NCI-H774 (cell line): ENCODE measurements around the gene PLA2G6.

Experiments used
- DNase-seq: peaks from one replicate; lab custom pipeline; 2025; lab: John Stamatoyannopoulos, UW

Gene PLA2G6

GRCh38 chr22:38181453-38182200 lies at the start of gene PLA2G6:
Gene PLA2G6 (minus strand): TSS chr22:38181830. CDS start chr22:38169426, 12,404 bp downstream.
- peak; percentile 92 for DNase-seq

- DNase-seq, result no peak
Measured at GRCh38 chr22:38230916-38231315, 49.3 kb upstream of the PLA2G6 start.

DNA sequence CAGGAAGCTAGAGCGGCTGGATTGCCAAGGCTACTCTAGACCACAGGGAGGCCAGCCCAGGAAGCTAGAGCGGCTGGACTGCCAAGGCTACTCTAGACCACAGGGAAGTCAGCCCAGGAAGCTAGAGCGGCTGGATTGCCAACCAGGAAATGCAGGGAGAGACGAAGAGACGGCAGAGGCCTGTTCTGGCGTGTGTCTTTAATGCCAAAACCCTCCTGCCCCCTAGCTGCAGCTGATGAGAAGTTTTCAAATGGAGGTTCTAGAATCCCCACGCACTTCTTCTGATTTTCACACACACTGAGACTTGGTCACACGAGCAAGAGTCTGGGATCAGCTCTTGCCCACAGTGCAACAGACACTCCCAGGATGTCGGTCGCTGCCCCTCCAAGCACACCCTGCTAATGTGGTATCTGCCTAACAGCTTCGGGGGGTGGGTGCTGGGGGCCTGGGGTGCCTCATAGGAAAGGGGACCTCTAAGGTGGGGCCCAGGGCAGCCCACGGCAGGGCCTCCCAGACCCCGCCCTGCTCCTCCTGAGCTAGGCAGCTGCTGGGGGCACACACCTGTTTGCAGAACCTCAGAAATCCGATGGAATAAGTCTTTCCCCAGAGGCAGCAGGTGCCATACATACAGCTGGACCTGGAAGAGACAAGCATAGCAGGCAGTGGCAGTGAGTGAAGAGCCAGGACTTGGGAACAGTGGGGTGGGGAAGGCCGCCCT lies 48.6 kb upstream of the PLA2G6 start:
- DNase-seq, result no peak

GRCh38 chr22:38228873-38229740 lies 47.5 kb upstream of the PLA2G6 start:
- no peak for DNase-seq

DNA sequence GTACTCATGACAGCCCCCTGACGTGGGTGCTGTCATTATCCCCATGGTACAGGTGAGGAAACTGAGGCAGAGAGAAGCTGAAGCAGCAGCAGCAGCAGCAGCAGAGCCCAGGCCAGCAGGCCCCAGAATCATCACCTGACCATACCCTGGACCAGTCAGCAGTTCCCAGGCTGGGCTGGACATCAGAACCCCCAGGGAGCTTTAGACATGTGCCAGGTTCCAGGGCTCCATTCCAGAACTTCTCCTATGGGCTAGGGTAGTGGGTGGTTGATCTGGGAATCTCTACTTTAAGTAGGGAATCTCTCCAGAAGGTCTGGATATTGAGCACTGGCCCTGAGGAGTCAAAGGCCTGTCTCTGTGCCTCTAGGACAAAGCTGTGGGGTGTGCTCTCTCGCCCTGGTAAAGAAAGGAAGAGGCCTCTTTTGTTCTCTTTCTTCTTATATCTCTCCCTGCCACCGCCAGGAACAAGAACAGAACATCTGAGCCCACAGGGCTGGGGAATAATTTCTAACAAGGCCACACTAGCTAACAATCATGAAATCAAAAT lies 46.8 kb upstream of the PLA2G6 start:
- DNase-seq, result no peak

GRCh38 chr22:38226853-38227649 lies 45.4 kb upstream of the PLA2G6 start:
- no peak for DNase-seq

GRCh38 chr22:38223289-38223960 lies 41.8 kb upstream of the PLA2G6 start:
- DNase-seq, result no peak

- no peak for DNase-seq
Measured at GRCh38 chr22:38222797-38223119, 41.1 kb upstream of the PLA2G6 start.

DNA sequence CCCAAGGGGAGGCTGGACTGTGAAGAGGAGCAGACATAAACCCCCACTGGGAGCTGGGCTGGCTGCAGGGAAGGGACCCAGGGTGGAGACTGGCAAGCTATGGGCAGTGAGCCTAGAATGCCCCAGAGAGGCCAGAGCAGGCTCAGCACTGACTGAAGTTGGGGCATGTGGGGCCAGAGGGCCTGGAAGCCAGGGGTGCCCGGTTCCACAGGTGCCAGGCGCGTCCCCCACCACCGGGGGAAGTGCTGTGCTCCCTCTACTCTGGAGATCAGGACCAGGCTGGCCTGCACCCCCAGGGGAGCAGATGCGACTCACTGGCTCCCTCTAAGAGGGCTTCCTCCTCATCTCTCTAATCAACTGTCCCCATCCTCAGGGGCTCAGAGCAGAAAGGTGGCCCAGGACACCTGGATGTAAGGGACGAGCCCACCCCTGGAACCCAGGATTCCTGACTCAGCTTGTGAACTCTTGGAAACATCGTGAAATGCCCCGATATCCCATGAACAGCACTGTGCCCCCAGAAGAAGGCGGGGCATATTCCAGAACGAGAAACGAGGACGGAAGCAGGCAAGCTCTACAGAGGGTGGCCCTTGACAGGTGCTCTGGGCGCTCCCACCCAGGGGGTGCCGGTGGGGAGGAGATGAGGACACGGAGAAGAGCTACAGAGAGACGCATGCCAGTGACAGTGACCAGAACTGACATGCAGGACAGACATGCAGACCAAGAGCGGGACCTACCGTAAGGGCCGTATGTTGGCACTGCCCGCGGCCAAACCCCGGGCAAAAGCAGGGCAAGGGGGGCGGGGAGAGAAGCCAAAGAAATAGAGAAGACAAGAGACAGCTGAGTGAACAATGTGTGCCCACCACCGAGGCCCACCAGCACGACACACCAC lies 40.5 kb upstream of the PLA2G6 start:
- DNase-seq, result no peak

DNA sequence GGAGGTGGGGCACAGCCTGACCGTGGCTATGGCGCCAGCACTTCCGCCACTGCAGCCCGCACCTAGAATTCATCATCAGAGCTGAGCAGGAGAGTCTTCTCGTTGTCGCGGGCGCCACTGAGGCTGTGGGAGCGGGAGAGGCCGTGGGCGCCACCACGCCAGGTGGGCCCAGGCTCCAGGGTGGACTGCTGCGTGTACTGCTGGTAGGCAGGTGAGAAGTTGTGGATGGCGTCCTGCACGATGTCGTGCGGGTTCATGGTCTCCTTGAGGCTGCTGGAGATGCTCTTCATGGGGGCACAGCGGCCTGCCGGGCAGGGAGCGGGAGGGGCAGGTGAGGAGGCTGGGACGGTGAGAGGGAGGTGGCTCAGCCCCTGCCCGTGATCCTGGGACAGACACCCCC lies 39.8 kb upstream of the PLA2G6 start:
- DNase-seq, result no peak

GRCh38 chr22:38220653-38221386 lies 39.2 kb upstream of the PLA2G6 start:
- DNase-seq, result no peak

DNA sequence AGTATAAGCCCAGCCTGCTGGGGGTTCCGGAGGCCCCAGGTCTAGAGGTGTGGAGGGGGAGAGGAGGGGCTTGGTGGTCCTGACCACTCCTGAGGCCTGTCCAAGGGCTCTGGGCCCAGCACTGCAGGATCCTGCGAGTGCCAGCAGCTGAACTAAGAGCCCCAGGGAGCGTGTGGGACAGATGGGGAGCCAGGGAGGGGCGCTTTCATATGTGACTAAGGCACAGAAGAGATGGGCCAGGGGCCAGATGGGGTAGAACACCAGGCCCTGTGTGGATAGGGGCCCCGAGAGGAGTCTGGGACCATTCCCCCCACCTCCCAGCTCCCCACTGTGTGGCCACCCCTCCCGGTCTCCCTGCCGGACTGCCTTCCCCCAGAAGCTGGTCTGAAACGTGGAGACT lies 38.5 kb upstream of the PLA2G6 start:
- DNase-seq, result no peak

DNA sequence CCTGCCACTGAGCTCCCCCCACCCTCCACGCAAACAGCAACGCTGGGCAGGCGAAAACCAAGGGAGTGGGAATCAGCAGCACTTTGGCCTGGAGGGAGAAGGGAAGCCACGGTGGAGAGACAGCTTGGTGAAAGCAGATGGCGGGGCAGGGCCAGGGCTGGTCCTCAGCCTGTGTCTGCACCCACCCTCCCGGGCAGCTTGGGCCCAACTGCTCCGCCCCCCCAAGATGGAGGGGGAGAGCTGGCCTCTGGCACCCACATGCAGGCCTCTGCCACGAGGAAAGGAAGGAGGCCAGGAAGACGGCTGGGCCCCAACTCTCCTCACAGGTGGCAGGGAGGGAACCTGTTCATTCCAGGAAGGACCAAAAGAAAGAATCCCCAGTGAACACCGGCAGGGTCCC lies 38.0 kb upstream of the PLA2G6 start:
- DNase-seq, result no peak

DNA sequence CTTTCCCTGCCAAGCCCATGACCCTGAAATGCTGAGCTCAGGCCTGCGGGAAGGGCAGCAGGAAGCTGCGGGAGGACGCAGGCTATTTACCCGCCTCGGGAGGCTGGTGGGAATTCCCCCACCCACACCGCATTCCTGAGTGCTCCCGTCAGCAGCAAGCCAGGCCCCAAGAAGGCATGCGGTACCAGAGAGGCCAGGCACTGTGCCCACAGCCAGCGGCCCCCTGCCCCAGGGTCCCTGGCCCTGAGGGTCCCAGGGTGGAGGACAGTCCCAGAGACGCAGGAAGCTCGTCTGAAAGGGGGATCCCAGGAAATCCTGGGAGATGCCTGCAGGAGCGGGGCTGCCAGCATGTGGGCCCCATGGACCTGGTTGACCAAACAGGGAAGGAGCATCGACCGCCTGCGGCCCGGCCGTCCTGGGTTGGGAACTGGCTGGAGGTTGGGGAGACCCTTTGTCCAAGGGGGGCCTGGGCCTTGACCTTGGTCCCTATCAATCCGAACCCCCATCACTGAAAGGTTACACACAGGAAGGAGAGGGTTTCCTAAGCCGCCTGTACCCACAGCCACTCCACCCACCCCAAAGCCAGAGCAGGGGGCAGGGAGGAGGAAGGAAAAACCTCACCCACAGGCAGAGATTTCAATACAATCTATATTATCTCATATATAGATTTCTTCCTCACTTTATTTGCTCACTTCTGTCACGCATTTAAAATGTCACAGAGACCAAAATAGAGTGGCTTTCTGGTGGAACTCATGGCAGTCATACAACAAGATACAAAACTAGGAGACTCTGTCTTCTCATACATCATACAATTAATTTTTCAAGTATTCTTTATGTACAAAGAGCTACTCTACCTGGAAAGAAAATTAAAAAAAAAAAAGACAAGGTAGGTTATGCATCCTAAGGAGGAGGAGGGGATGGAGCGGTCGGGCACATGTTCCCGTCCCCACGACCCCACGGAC lies 37.3 kb upstream of the PLA2G6 start:
- no peak for DNase-seq

- no peak for DNase-seq
Measured at GRCh38 chr22:38215156-38216038, 33.8 kb upstream of the PLA2G6 start.

DNA sequence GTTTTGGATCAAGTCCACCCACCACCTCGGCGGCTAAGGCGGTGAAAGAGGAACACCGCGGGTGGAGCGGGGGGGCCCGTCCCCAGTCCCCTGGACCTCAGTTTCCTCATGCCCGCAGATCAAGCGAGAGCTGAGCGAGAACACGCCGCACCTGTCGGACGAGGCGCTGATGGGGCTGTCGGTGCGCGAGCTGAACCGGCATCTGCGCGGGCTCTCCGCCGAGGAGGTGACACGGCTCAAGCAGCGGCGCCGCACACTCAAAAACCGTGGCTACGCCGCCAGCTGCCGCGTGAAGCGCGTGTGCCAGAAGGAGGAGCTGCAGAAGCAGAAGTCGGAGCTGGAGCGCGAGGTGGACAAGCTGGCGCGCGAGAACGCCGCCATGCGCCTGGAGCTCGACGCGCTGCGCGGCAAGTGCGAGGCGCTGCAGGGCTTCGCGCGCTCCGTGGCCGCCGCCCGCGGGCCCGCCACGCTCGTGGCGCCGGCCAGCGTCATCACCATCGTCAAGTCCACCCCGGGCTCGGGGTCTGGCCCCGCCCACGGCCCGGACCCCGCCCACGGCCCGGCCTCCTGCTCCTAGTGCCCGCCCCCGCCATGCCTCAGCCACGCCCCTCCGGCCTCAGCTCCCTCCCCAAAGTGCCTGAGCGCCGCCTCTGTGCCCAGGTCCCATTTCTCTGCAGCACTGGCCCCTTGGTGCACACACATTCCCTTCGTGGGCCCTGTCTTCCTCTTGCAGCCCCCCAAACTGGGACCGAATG lies 32.8 kb upstream of the PLA2G6 start:
- DNase-seq, result no peak

DNA sequence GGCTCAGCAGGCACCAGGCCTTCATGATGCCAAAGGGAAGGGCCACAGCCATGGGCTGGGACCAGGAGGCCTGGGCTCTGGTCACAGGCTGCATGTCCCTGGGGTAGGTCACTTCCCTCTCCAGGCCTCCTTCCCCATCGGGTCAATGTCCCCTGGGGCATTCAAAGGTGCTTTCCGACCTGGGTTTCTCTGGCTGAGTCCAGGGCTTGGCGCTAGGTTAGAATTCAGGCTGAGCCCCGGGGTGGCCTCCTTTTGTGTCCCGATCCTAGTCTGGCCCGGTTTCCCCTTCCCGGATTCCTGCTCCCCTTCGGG lies 32.3 kb upstream of the PLA2G6 start:
- no peak for DNase-seq
